ENCODE results near the gene ADAMTS20. TPM values are rescaled to one million over a fixed set of nuclear protein-coding genes. Genes with fewer than 3 reads are reported as not detected.

ADAMTS20 gene
- total RNA-seq, 2 experiments from 2014 or later = not detected

- Mint-ChIP-seq H3K9me3 (no peaks in the 10 kb centered on the region), H3K36me3 (no peaks in the 10 kb centered on the region), H3K4me3 (no peak overlapping the region), H3K27me3 (no peaks in the 10 kb centered on the region), H3K4me1 (no peaks in the 10 kb centered on the region), H3K27ac (no peak overlapping the region)
- DNase-seq = no peak
Observed at GRCh38 chr12:43318021-43318420, 234.0 kb downstream of the ADAMTS20 start.

- Mint-ChIP-seq H3K4me3 (no peak overlapping the region), H3K4me1 (no peaks in the 10 kb centered on the region), H3K27ac (no peak overlapping the region), H3K27me3 (no peaks in the 10 kb centered on the region), H3K9me3 (no peaks in the 10 kb centered on the region), H3K36me3 (no peaks in the 10 kb centered on the region)
- no peak for DNase-seq
Observed at GRCh38 chr12:43317156-43317555, 234.8 kb downstream of the ADAMTS20 start.

- Mint-ChIP-seq H3K36me3 (no peaks in the 10 kb centered on the region), H3K4me3 (no peak overlapping the region), H3K9me3 (no peaks in the 10 kb centered on the region), H3K27me3 (no peaks in the 10 kb centered on the region), H3K4me1 (no peaks in the 10 kb centered on the region), H3K27ac (no peak overlapping the region)
- no peak for DNase-seq
Observed at GRCh38 chr12:43316520-43316919, 235.5 kb downstream of the ADAMTS20 start.

GRCh38 chr12:43315961-43316360, 236.0 kb downstream of the ADAMTS20 start:
- DNase-seq = no peak
- Mint-ChIP-seq H3K9me3 (no peaks in the 10 kb centered on the region), H3K4me3 (no peak overlapping the region), H3K4me1 (no peaks in the 10 kb centered on the region), H3K27me3 (no peaks in the 10 kb centered on the region), H3K36me3 (no peaks in the 10 kb centered on the region), H3K27ac (no peak overlapping the region)

- H3K27ac Mint-ChIP-seq = no peak overlapping the region
- DNase-seq = no peak
- peaks cover 1% of the 10 kb centered on the region for H3K9me3 Mint-ChIP-seq
- no peaks in the 10 kb centered on the region for H3K36me3 Mint-ChIP-seq
- no peaks in the 10 kb centered on the region for H3K27me3 Mint-ChIP-seq
- H3K4me1 Mint-ChIP-seq = no peaks in the 10 kb centered on the region
- no peak overlapping the region for H3K4me3 Mint-ChIP-seq
Observed at GRCh38 chr12:43312991-43313505, 239.0 kb downstream of the ADAMTS20 start.

- no peak overlapping the region for H3K27ac Mint-ChIP-seq
- no peaks in the 10 kb centered on the region for H3K36me3 Mint-ChIP-seq
- no peak overlapping the region for H3K4me3 Mint-ChIP-seq
- DNase-seq = no peak
- H3K27me3 Mint-ChIP-seq = no peaks in the 10 kb centered on the region
- no peaks in the 10 kb centered on the region for H3K4me1 Mint-ChIP-seq
- H3K9me3 Mint-ChIP-seq = peaks cover 1% of the 10 kb centered on the region
Observed at GRCh38 chr12:43310596-43310995, 241.4 kb downstream of the ADAMTS20 start.

- no peaks in the 10 kb centered on the region for H3K4me1 Mint-ChIP-seq
- no peak for DNase-seq
- no peaks in the 10 kb centered on the region for H3K27me3 Mint-ChIP-seq
- H3K36me3 Mint-ChIP-seq = no peaks in the 10 kb centered on the region
- H3K9me3 Mint-ChIP-seq = peaks cover 1% of the 10 kb centered on the region
- H3K27ac Mint-ChIP-seq = no peak overlapping the region
- no peak overlapping the region for H3K4me3 Mint-ChIP-seq
Observed at GRCh38 chr12:43309959-43310358, 242.0 kb downstream of the ADAMTS20 start.

- Mint-ChIP-seq H3K27ac (no peak overlapping the region), H3K9me3 (peaks cover 1% of the 10 kb centered on the region), H3K4me3 (no peak overlapping the region), H3K36me3 (no peaks in the 10 kb centered on the region), H3K4me1 (no peaks in the 10 kb centered on the region), H3K27me3 (no peaks in the 10 kb centered on the region)
- no peak for DNase-seq
Observed at GRCh38 chr12:43308776-43309175, 243.2 kb downstream of the ADAMTS20 start.

GRCh38 chr12:43307126-43307525, 244.9 kb downstream of the ADAMTS20 start:
- Mint-ChIP-seq H3K9me3 (peaks cover 1% of the 10 kb centered on the region), H3K4me1 (no peaks in the 10 kb centered on the region), H3K27ac (no peak overlapping the region), H3K27me3 (no peaks in the 10 kb centered on the region), H3K4me3 (no peak overlapping the region), H3K36me3 (no peaks in the 10 kb centered on the region)
- no peak for DNase-seq

- DNase-seq = no peak
- H3K36me3 Mint-ChIP-seq = no peaks in the 10 kb centered on the region
Observed at GRCh38 chr12:43306066-43306465, 245.9 kb downstream of the ADAMTS20 start.

GRCh38 chr12:43305065-43305464, 246.9 kb downstream of the ADAMTS20 start:
- Mint-ChIP-seq H3K27me3 (no peaks in the 10 kb centered on the region), H3K27ac (no peak overlapping the region)

More at GRCh38 chr12:43306066-43306465, 245.9 kb downstream of the ADAMTS20 start:
- H3K4me3 Mint-ChIP-seq = no peak overlapping the region
- H3K4me1 Mint-ChIP-seq = no peaks in the 10 kb centered on the region
- peaks cover 3% of the 10 kb centered on the region for H3K9me3 Mint-ChIP-seq
- H3K27ac Mint-ChIP-seq = no peak overlapping the region
- no peaks in the 10 kb centered on the region for H3K27me3 Mint-ChIP-seq

More at GRCh38 chr12:43305065-43305464, 246.9 kb downstream of the ADAMTS20 start:
- H3K4me1 Mint-ChIP-seq = no peaks in the 10 kb centered on the region
- no peak overlapping the region for H3K4me3 Mint-ChIP-seq
- DNase-seq = no peak
- H3K9me3 Mint-ChIP-seq = peaks cover 2% of the 10 kb centered on the region
- no peaks in the 10 kb centered on the region for H3K36me3 Mint-ChIP-seq

Other genes starting within 250 kb of the ADAMTS20 start
- gene PUS7L, start 206.6 kb upstream of the ADAMTS20 start, total RNA-seq = 10 to 100 TPM; 26.7 to 32.4 TPM
- gene IRAK4, start 206.7 kb upstream of the ADAMTS20 start, total RNA-seq = 10 to 100 TPM; 20.1 to 20.9 TPM

Measured in activated naive CD8-positive, alpha-beta T cell treated with anti-CD3 and anti-CD28 coated beads for 36 hours (primary cell).